ENCODE measurements around the gene RABGAP1L.

DNA sequence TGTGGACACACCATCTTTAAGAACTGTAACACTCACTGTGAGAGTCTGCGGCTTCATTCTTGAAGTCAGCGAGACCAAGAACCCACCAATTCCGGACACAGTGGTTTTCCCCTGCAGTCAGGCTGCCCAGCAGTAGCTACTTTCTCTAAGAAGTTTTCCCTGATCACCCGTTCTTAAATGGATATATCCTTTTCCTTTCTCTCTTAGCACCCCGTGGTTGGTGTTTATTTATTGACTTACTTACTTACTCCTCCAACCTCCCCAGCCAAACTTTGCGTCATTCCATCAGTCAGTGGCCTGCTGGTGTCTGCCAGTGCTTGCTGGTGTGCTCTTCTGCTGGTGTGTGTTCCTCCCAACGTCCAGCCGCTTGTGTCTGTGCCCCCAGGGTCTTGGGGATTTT lies 553.2 kb downstream of the RABGAP1L start:
- TF ChIP-seq CEBPB (IDR thresholded peaks at IDR 0.05; ENCODE audit: low read depth, low read length) (no peak), EZH2 (IDR thresholded peaks at IDR 0.05; ENCODE audit: low read depth, low read length, severe bottlenecking) (no peak), EP300 (IDR thresholded peaks at IDR 0.05; ENCODE audit: borderline replicate concordance in 1 of 2, low read depth in 2 of 2, low read length in 2 of 2) (no peak), SP1 (IDR thresholded peaks at IDR 0.05; ENCODE audit: low read depth, low read length) (no peak), ASH2L (IDR thresholded peaks at IDR 0.05; ENCODE audit: low read length) (no peak), ZNF274 (IDR thresholded peaks at IDR 0.05; ENCODE audit: borderline replicate concordance, extremely low read depth, low read length) (no peak), JUND (IDR thresholded peaks at IDR 0.05; ENCODE audit: low read length) (no peak), EGR1 (IDR thresholded peaks at IDR 0.05; ENCODE audit: borderline replicate concordance, low read depth, low read length) (no peak)
- TF ChIP-seq, protein P1, sequence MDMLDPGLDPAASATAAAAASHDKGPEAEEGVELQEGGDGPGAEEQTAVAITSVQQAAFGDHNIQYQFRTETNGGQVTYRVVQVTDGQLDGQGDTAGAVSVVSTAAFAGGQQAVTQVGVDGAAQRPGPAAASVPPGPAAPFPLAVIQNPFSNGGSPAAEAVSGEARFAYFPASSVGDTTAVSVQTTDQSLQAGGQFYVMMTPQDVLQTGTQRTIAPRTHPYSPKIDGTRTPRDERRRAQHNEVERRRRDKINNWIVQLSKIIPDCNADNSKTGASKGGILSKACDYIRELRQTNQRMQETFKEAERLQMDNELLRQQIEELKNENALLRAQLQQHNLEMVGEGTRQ (IDR thresholded peaks at IDR 0.05; ENCODE audit: low read length) = no peak
- TF ChIP-seq, protein P2, sequence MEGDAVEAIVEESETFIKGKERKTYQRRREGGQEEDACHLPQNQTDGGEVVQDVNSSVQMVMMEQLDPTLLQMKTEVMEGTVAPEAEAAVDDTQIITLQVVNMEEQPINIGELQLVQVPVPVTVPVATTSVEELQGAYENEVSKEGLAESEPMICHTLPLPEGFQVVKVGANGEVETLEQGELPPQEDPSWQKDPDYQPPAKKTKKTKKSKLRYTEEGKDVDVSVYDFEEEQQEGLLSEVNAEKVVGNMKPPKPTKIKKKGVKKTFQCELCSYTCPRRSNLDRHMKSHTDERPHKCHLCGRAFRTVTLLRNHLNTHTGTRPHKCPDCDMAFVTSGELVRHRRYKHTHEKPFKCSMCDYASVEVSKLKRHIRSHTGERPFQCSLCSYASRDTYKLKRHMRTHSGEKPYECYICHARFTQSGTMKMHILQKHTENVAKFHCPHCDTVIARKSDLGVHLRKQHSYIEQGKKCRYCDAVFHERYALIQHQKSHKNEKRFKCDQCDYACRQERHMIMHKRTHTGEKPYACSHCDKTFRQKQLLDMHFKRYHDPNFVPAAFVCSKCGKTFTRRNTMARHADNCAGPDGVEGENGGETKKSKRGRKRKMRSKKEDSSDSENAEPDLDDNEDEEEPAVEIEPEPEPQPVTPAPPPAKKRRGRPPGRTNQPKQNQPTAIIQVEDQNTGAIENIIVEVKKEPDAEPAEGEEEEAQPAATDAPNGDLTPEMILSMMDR (IDR thresholded peaks at IDR 0.05; ENCODE audit: control extremely low read depth in 1 of 3, insufficient read depth in 1 of 3, low read depth in 1 of 3, low read length in 3 of 3) = no peak
- TF ChIP-seq, protein P3, sequence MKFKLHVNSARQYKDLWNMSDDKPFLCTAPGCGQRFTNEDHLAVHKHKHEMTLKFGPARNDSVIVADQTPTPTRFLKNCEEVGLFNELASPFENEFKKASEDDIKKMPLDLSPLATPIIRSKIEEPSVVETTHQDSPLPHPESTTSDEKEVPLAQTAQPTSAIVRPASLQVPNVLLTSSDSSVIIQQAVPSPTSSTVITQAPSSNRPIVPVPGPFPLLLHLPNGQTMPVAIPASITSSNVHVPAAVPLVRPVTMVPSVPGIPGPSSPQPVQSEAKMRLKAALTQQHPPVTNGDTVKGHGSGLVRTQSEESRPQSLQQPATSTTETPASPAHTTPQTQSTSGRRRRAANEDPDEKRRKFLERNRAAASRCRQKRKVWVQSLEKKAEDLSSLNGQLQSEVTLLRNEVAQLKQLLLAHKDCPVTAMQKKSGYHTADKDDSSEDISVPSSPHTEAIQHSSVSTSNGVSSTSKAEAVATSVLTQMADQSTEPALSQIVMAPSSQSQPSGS (IDR thresholded peaks at IDR 0.05; ENCODE audit: low read length) = no peak
- TF ChIP-seq, protein P4, sequence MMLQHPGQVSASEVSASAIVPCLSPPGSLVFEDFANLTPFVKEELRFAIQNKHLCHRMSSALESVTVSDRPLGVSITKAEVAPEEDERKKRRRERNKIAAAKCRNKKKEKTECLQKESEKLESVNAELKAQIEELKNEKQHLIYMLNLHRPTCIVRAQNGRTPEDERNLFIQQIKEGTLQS (IDR thresholded peaks at IDR 0.05; ENCODE audit: insufficient read depth, low read depth, low read length) = no peak

Data from H1 (cell line).